HG02852 (cell line): ENCODE measurements around the gene NLRP14.

ENCODE experiments used
- ATAC-seq: cut with Tn5 transposase; IDR thresholded peaks from one replicate; pipeline ENCODE4 v1.9.1; 2021; ENCODE audit warnings: mild to moderate bottlenecking, moderate library complexity; ENCODE audit not compliant: unreplicated experiment

NLRP14 gene

DNA sequence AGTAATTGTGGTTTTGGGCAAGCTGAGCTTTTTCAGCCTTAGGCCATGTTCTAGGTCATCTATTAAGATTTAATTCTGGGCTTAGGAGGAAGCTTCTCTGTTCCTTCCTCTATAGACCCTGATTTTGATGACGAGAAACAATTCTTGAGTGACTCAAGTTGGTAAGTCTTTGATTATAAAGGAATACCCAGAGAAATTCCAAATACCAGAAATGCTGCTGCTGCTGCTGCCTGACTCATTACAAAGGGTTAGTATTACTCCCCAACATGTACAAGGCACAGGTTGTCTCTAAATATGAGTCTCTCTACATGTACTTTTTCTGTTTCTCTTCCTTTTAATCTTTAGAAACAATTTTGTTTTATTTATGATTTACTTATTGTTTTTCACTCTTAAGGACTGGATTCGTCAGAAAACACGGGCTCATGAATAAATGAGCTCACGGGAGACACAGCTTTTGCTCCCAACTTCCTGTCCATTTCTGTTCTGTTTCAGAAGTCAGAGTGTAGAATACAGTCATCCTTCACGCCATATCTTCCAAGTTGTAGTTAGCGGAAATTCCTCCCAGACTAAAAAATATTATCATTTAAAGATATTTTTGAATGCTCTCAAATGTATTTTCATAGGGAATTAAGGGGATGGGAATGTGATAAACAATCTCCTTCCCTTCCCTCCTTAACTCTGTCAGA, 36.7 kb downstream of the NLRP14 start:
- ATAC-seq: no peak

GRCh38 chr11:7057641-7058040, 37.4 kb downstream of the NLRP14 start:
- ATAC-seq: no peak

DNA sequence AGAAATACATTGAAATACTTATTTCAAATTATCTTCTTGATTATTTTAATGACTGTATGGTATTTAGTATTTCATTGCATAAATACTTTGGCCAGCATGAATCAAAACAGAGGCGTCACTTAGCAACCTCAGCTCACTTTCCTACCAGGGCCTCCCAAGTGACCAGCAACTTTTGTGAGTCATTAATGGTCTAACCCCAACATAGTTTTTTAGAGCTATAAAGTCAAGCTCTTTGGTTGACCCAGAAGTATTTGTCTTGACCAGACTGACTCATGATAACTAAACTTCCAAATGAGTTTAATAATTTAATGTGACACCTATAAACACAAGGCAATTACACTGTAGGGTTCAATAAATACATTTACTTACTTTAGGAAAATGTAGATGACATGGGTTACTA, 40.6 kb downstream of the NLRP14 start:
- no peak for ATAC-seq

- ATAC-seq: no peak
Observed at GRCh38 chr11:7062534-7062933, 42.3 kb downstream of the NLRP14 start.

GRCh38 chr11:7072401-7073028, 52.2 kb downstream of the NLRP14 start:
- no peak for ATAC-seq

DNA sequence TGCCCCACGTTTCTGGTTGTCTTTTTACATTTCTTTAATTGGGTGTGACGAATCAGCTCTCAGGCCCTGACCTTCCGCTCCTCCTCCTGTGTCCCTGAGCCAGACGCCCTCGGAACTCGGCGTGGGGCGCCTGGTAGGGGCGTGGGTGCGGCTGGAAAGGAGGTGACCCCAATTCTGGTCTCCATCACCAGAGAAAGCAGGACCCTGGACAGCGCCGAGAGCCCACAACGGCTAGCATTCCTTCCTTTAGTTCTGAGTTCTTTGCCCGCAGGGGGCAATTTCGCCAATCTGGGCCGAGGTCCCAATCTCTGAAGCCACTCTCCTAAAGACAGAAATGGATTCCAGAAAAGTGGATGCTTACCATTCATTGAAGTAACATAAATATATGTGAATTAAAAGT, 56.8 kb downstream of the NLRP14 start:
- no peak for ATAC-seq

DNA sequence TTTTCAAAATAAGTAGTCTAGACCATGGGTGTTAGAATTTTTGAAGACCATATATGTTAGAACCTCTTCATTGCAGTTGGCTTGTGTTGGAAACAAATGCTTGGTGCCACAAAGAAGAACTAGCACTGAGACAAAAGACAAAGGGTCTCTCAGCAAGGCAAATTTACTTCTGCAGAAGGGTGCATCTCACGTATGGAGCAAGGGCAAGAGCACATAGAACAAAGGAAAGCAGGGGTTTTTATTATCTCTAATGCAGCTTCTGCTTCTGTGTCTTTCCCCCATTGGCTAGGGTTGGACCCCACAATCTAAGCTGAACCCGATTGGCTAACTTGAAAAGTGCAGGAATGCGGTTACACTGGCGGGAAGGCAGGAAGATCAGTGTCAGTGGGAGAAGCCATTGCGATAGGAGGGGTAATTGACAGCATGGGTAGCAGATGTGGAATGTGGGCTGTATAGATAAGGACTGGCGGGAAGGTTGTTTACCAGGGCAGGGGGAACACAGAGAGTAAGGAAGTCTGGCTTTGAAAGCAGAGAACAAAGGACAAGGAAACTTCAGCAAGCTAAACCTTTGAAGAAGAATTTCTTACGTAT, 59.4 kb downstream of the NLRP14 start:
- no peak for ATAC-seq

- no peak for ATAC-seq
Observed at GRCh38 chr11:7080900-7081299, 60.6 kb downstream of the NLRP14 start.

GRCh38 chr11:7081441-7081840, 61.2 kb downstream of the NLRP14 start:
- ATAC-seq: no peak

DNA sequence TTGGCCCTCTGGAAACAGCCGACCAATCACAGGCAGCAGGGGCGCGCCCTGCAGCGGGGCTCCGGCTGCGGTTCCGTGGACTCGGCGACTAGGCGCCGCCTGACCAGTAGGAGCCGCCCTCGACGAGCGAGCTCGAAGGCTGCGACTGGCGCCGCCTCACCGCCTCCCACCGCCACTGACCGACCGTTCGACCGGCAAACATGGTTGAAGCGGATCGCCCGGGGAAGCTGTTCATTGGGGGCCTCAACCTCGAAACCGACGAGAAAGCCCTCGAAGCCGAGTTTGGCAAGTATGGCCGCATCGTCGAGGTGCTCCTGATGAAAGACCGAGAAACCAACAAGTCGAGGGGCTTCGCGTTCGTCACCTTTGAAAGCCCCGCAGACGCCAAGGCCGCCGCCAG, 68.6 kb downstream of the NLRP14 start, which contains the start of gene RBMXL2:
Gene RBMXL2, plus strand, starts transcription at position 78 of the 400 bp plus-strand sequence. Its CDS starts 123 bp downstream, at position 201.
- no peak for ATAC-seq

DNA sequence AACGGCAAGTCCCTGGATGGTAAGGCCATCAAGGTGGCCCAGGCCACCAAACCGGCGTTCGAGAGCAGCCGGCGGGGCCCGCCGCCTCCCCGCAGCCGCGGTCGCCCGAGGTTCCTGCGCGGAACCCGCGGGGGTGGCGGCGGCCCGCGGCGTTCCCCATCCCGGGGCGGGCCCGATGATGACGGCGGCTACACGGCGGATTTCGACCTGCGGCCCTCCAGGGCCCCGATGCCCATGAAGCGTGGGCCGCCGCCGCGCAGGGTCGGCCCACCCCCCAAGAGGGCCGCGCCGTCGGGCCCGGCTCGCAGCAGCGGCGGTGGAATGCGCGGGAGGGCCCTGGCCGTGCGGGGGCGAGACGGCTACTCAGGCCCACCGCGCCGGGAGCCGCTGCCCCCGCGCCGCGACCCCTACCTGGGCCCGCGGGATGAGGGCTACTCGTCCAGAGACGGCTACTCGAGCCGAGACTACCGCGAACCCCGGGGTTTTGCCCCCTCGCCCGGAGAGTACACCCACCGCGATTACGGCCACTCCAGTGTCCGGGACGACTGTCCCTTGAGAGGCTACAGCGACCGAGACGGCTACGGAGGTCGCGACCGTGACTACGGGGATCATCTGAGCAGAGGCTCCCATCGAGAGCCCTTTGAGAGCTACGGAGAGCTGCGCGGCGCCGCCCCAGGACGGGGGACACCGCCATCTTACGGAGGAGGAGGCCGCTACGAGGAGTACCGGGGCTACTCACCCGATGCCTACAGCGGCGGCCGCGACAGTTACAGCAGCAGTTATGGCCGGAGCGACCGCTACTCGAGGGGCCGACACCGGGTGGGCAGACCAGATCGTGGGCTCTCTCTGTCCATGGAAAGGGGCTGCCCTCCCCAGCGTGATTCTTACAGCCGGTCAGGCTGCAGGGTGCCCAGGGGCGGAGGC, 69.3 kb downstream of the NLRP14 start:
- ATAC-seq: no peak

GRCh38 chr11:7098235-7098832, 78.1 kb downstream of the NLRP14 start:
- peak; percentile 73 for ATAC-seq

DNA sequence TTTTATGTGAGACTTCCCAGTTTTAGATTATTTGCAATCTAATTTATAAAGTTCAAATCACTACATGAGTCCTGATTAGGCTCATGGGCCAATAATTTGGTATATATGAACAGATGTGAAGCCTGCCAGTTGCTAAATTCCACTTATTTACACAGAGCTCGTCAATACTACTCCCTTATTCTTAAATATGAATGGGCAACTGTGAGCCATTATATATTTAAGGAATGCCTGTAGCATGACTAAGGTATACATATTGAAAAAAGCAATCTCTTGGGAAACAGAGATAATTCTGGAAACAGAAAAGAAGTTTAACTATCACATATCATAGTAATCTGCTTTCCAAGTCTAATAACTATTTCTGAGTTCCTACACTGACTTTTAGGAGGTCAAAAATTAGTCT, 95.5 kb downstream of the NLRP14 start:
- no peak for ATAC-seq

GRCh38 chr11:7116370-7116769, 96.1 kb downstream of the NLRP14 start:
- no peak for ATAC-seq
